ENCODE results near the gene POMT1.

POMT1 gene

DNA sequence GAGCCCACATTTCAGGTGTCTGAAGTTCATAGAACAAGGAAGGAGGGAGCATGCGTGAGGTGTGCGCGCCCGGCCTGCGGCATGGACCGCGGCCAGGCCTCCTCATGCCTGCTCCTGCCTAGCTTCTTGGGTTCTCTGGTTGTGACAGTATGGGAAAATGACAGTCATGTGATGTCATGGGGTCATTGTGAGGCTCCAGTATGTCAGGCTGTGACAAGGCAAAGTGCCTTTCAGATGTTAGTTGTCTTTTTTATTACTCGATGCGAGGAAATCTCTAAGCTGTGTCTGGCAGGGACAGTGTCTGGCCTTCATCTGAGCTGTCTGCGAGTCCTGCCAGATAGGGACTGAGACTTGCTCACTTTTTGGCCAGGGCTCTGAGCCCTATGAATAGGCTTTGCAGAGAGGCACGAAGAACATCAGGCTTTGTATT is 15.1 kb downstream of the POMT1 start:
- H3K27ac ChIP-seq (ENCODE audit: low read length), result no peak overlapping the region
- H3K4me1 ChIP-seq (ENCODE audit: low read length), result no peaks in the 10 kb centered on the region
- TF ChIP-seq EZH2phosphoT487 (IDR thresholded peaks at IDR 0.05; ENCODE audit: low read length) (no peak), EZH2 (optimal IDR thresholded peaks at IDR 0.05; ENCODE audit: low read depth, low read length) (no peak)
- TF ChIP-seq, protein P1, sequence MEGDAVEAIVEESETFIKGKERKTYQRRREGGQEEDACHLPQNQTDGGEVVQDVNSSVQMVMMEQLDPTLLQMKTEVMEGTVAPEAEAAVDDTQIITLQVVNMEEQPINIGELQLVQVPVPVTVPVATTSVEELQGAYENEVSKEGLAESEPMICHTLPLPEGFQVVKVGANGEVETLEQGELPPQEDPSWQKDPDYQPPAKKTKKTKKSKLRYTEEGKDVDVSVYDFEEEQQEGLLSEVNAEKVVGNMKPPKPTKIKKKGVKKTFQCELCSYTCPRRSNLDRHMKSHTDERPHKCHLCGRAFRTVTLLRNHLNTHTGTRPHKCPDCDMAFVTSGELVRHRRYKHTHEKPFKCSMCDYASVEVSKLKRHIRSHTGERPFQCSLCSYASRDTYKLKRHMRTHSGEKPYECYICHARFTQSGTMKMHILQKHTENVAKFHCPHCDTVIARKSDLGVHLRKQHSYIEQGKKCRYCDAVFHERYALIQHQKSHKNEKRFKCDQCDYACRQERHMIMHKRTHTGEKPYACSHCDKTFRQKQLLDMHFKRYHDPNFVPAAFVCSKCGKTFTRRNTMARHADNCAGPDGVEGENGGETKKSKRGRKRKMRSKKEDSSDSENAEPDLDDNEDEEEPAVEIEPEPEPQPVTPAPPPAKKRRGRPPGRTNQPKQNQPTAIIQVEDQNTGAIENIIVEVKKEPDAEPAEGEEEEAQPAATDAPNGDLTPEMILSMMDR (IDR thresholded peaks at IDR 0.05; ENCODE audit: low read length), result no peak
- no peaks in the 10 kb centered on the region for H3K27me3 ChIP-seq (replicated peaks; ENCODE audit: insufficient read depth, low read length)
- no peak overlapping the region for H2AFZ ChIP-seq (ENCODE audit: low read length)
- peaks cover 10% of the 10 kb centered on the region; the same call in 1 of the 2 replicates for H3K36me3 ChIP-seq (replicated peaks; ENCODE audit: insufficient read depth, low read length)
- no peaks in the 10 kb centered on the region for H3F3A ChIP-seq (ENCODE audit: insufficient read depth, low read length)
- H3K9me3 ChIP-seq (replicated peaks; ENCODE audit: insufficient read depth, low read length), result no peaks in the 10 kb centered on the region
- H4K20me1 ChIP-seq (ENCODE audit: insufficient read depth, low read length), result no peaks in the 10 kb centered on the region
- no peaks in the 10 kb centered on the region for H3K79me2 ChIP-seq (ENCODE audit: low read length)
- no peak for DNase-seq
- no peak overlapping the region for H3K4me3 ChIP-seq (ENCODE audit: low read length)
- H3K9ac ChIP-seq (ENCODE audit: low read length), result no peak overlapping the region
- no peaks in the 10 kb centered on the region for H3K9me2 ChIP-seq (replicated peaks; ENCODE audit: insufficient read depth, low read length)
- H3K4me2 ChIP-seq (ENCODE audit: low read depth, low read length), result no peak overlapping the region

DNA sequence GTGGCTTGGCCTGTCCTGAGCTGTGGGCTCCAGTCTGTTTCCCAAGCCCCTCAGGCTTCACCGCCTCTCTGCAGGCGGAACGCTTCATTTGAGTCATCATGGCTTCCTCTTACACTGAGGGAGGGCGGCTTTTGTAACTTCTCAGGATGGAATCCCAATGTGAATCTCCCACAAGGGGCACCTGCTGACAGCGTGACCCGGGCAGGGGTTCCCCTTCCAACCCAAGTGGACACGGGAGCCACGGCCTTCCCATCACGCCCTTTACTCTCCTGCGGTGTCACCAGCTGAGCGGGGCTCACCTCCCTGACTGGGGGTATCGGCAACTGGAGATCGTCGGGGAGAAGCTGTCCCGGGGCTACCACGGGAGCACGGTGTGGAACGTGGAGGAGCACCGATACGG is 15.8 kb downstream of the POMT1 start:
- Histone ChIP-seq H4K20me1 (ENCODE audit: insufficient read depth, low read length) (no peaks in the 10 kb centered on the region), H3K4me3 (ENCODE audit: low read length) (no peak overlapping the region), H3F3A (ENCODE audit: insufficient read depth, low read length) (no peaks in the 10 kb centered on the region), H3K4me1 (ENCODE audit: low read length) (no peaks in the 10 kb centered on the region), H3K36me3 (replicated peaks; ENCODE audit: insufficient read depth, low read length) (peaks cover 10% of the 10 kb centered on the region; the same call in 1 of the 2 replicates), H3K4me2 (ENCODE audit: low read depth, low read length) (no peak overlapping the region), H3K27me3 (replicated peaks; ENCODE audit: insufficient read depth, low read length) (no peaks in the 10 kb centered on the region), H3K27ac (ENCODE audit: low read length) (no peak overlapping the region), H3K9me2 (replicated peaks; ENCODE audit: insufficient read depth, low read length) (no peaks in the 10 kb centered on the region), H2AFZ (ENCODE audit: low read length) (no peak overlapping the region), H3K79me2 (ENCODE audit: low read length) (no peaks in the 10 kb centered on the region), H3K9me3 (replicated peaks; ENCODE audit: insufficient read depth, low read length) (no peaks in the 10 kb centered on the region), H3K9ac (ENCODE audit: low read length) (no peak overlapping the region)
- no peak for DNase-seq
- TF ChIP-seq EZH2 (optimal IDR thresholded peaks at IDR 0.05; ENCODE audit: low read depth, low read length), result no peak
- no peak for TF ChIP-seq EZH2phosphoT487 (IDR thresholded peaks at IDR 0.05; ENCODE audit: low read length)
- TF ChIP-seq, protein P1 (IDR thresholded peaks at IDR 0.05; ENCODE audit: low read length), result no peak

DNA sequence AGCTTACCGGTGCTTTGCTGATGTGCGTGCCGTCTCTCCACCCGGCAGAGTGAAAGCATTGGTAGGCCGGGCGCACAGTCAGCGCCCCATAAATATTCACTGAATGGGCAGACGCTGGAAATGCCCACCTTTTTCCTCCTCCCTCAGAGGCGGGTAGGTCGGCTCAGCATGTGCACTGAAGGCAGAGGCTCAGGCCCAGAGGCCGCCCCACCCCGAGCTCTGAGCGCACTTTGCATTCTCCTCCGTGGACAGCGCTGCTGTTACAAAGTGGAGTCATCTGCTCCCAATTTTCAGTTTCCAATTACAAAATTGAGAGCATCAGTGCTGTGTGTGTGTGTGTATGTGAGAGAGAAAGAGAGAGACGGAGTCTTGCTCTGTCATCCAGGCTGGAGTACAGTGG is 17.8 kb downstream of the POMT1 start:
- no peaks in the 10 kb centered on the region for H3K79me2 ChIP-seq (ENCODE audit: low read length)
- peaks cover 10% of the 10 kb centered on the region; the same call in 1 of the 2 replicates for H3K36me3 ChIP-seq (replicated peaks; ENCODE audit: insufficient read depth, low read length)
- no peaks in the 10 kb centered on the region for H3K4me1 ChIP-seq (ENCODE audit: low read length)
- TF ChIP-seq EZH2 (optimal IDR thresholded peaks at IDR 0.05; ENCODE audit: low read depth, low read length), result no peak
- TF ChIP-seq EZH2phosphoT487 (IDR thresholded peaks at IDR 0.05; ENCODE audit: low read length), result no peak
- TF ChIP-seq, protein P1 (IDR thresholded peaks at IDR 0.05; ENCODE audit: low read length), result no peak
- no peaks in the 10 kb centered on the region for H3K27me3 ChIP-seq (replicated peaks; ENCODE audit: insufficient read depth, low read length)
- DNase-seq, result no peak
- no peak overlapping the region for H3K4me2 ChIP-seq (ENCODE audit: low read depth, low read length)
- H3K27ac ChIP-seq (ENCODE audit: low read length), result no peak overlapping the region
- H3K9me2 ChIP-seq (replicated peaks; ENCODE audit: insufficient read depth, low read length), result no peaks in the 10 kb centered on the region
- H3K4me3 ChIP-seq (ENCODE audit: low read length), result no peak overlapping the region
- H3K9ac ChIP-seq (ENCODE audit: low read length), result no peak overlapping the region
- no peak overlapping the region for H2AFZ ChIP-seq (ENCODE audit: low read length)
- no peaks in the 10 kb centered on the region for H3F3A ChIP-seq (ENCODE audit: insufficient read depth, low read length)
- no peaks in the 10 kb centered on the region for H3K9me3 ChIP-seq (replicated peaks; ENCODE audit: insufficient read depth, low read length)
- H4K20me1 ChIP-seq (ENCODE audit: insufficient read depth, low read length), result no peaks in the 10 kb centered on the region
